GM12892 (cell line): ENCODE results near the gene KIAA1671.

Experiments
- DNase-seq: peaks from one replicate; pipeline ENCODE4 v3.0.0; 2011; ENCODE audit not compliant: insufficient read length
- FAIRE-seq: peaks from 2 replicates; lab custom pipeline; 2011; peaks lifted over from hg19 to GRCh38; lab: Jason Lieb, UNC
- POLR2A ChIP-seq: IDR thresholded peaks from 2 replicates; pipeline ENCODE4 v1.6.1; 2011; ENCODE audit warnings: low read depth, low read length, control low read depth
- POLR2AphosphoS5 ChIP-seq: IDR thresholded peaks from 2 replicates; pipeline ENCODE4 v1.6.1; 2011; ENCODE audit warnings: low read depth, low read length, control low read depth
- TAF1 ChIP-seq: IDR thresholded peaks from 2 replicates; pipeline ENCODE4 v1.6.1; 2011; ENCODE audit warnings: low read depth, mild to moderate bottlenecking, control low read depth, low read length, borderline replicate concordance

The KIAA1671 gene

GRCh38 chr22:24973872-24974271 is 21.4 kb downstream of the KIAA1671 start:
- FAIRE-seq: no peak
- TF ChIP-seq POLR2A (no peak), TAF1 (no peak), POLR2AphosphoS5 (no peak)
- no peak for DNase-seq

- DNase-seq (no peak), FAIRE-seq (no peak)
- TF ChIP-seq TAF1 (no peak), POLR2A (no peak), POLR2AphosphoS5 (no peak)
Measured at GRCh38 chr22:24975125-24975640, 22.7 kb downstream of the KIAA1671 start.

GRCh38 chr22:24975813-24976341 is 23.4 kb downstream of the KIAA1671 start:
- no peak for TF ChIP-seq POLR2A
- TF ChIP-seq POLR2AphosphoS5: no peak
- no peak for TF ChIP-seq TAF1
- DNase-seq: no peak
- FAIRE-seq: no peak

- no peak for FAIRE-seq
- no peak for DNase-seq
- no peak for TF ChIP-seq POLR2A
- no peak for TF ChIP-seq POLR2AphosphoS5
- no peak for TF ChIP-seq TAF1
Measured at GRCh38 chr22:24976442-24977218, 24.1 kb downstream of the KIAA1671 start.

- TF ChIP-seq POLR2A (no peak), TAF1 (no peak), POLR2AphosphoS5 (no peak)
- FAIRE-seq (no peak), DNase-seq (no peak)
Measured at GRCh38 chr22:24977370-24978221, 25.1 kb downstream of the KIAA1671 start.

- TF ChIP-seq TAF1: no peak
- TF ChIP-seq POLR2AphosphoS5: no peak
- TF ChIP-seq POLR2A: no peak
- FAIRE-seq (no peak), DNase-seq (no peak)
Measured at GRCh38 chr22:24978308-24978707, 25.8 kb downstream of the KIAA1671 start.

GRCh38 chr22:24981066-24981465 is 28.6 kb downstream of the KIAA1671 start:
- no peak for TF ChIP-seq POLR2A
- no peak for TF ChIP-seq POLR2AphosphoS5
- no peak for TF ChIP-seq TAF1
- FAIRE-seq (no peak), DNase-seq (no peak)

- FAIRE-seq (no peak), DNase-seq (no peak)
- TF ChIP-seq TAF1 (no peak), POLR2AphosphoS5 (no peak), POLR2A (no peak)
Measured at GRCh38 chr22:24981656-24982055, 29.1 kb downstream of the KIAA1671 start.

GRCh38 chr22:24982301-24983056 is 30.0 kb downstream of the KIAA1671 start:
- TF ChIP-seq POLR2AphosphoS5: no peak
- no peak for TF ChIP-seq POLR2A
- no peak for TF ChIP-seq TAF1
- DNase-seq: no peak
- no peak for FAIRE-seq

- no peak for DNase-seq
- TF ChIP-seq POLR2A (no peak), TAF1 (no peak), POLR2AphosphoS5 (no peak)
- no peak for FAIRE-seq
Measured at GRCh38 chr22:24983151-24983550, 30.6 kb downstream of the KIAA1671 start.

GRCh38 chr22:24984122-24984521 is 31.6 kb downstream of the KIAA1671 start:
- FAIRE-seq (no peak), DNase-seq (no peak)
- TF ChIP-seq TAF1 (no peak), POLR2AphosphoS5 (no peak), POLR2A (no peak)
